Fibroblast of mammary gland (primary cell): ENCODE results near the gene TUBB4B.

Source experiments
- DNase-seq: peaks from one replicate; pipeline ENCODE4 v3.0.0-alpha.2; 2010; ENCODE audit warnings: low read depth
- H3K4me3 ChIP-seq: 2 replicates; pipeline ENCODE4 v1.5.1; 2011; ENCODE audit warnings: low read depth, mild to moderate bottlenecking, low read length, moderate library complexity; ENCODE audit not compliant: control insufficient read depth
- CTCF ChIP-seq: conservative IDR thresholded peaks from 2 replicates; pipeline ENCODE4 v1.5.1; 2011; ENCODE audit warnings: low read depth, low read length, inconsistent platforms; ENCODE audit not compliant: control insufficient read depth, insufficient read depth

TUBB4B gene

GRCh38 chr9:137273611-137274320 lies 32.7 kb downstream of the TUBB4B start:
- H3K4me3 ChIP-seq = no peak overlapping the region
- no peak for DNase-seq
- TF ChIP-seq CTCF = no peak

- TF ChIP-seq CTCF = no peak
- H3K4me3 ChIP-seq = no peak overlapping the region
- no peak for DNase-seq
Measured at GRCh38 chr9:137275203-137275587, 34.1 kb downstream of the TUBB4B start.

- H3K4me3 ChIP-seq = no peak overlapping the region
- TF ChIP-seq CTCF = no peak
Measured at GRCh38 chr9:137275588-137276472, 34.7 kb downstream of the TUBB4B start.

GRCh38 chr9:137276473-137277328 lies 35.6 kb downstream of the TUBB4B start:
- peak; percentile 51 for DNase-seq
- no peak for TF ChIP-seq CTCF
- H3K4me3 ChIP-seq = peak overlapping the region; percentile 63

More at GRCh38 chr9:137275588-137276472, 34.7 kb downstream of the TUBB4B start:
- DNase-seq = no peak

- peak within 1 kb of the TSS; percentile 63 for H3K4me3 ChIP-seq
- peak; percentile 78 for DNase-seq
- no peak for TF ChIP-seq CTCF
Measured at GRCh38 chr9:137277329-137278041, 36.4 kb downstream of the TUBB4B start, which contains the start of gene TOR4A. Gene TOR4A (plus strand): TSS chr9:137277726. CDS start chr9:137278690, 964 bp downstream.
